ENCODE data around the gene VAV2. TPM values are rescaled to one million over a fixed set of nuclear protein-coding genes. Genes with fewer than 3 reads are reported as not detected.

VAV2 gene
- total RNA-seq, 3 donors from 2014 or later (not counting 1 experiment from before 2014, with no cell fraction given) = 3.9 to 5.1 (median 4.8) TPM

- 97% methylated on average over 5 of the region's 5 CpGs for WGBS (ENCODE audit: insufficient coverage)
These were observed 155.3 kb downstream of the VAV2 start for GRCh38 chr9:133836818-133837217.

GRCh38 chr9:133836001-133836758 lies 155.9 kb downstream of the VAV2 start:
- ATAC-seq = no peak
- no peak for TF ChIP-seq CTCF (IDR thresholded peaks at IDR 0.05)
- 96% methylated on average over 17 of the region's 17 CpGs for WGBS (ENCODE audit: insufficient coverage)
- Histone ChIP-seq H3K27ac (ENCODE audit: low read length) (no peak overlapping the region), H3K4me3 (ENCODE audit: low read length) (no peak overlapping the region), H3K9me3 (ENCODE audit: control insufficient read depth, insufficient read depth, low read length) (no peaks in the 10 kb centered on the region), H3K4me1 (ENCODE audit: control insufficient read depth, insufficient read depth, low read length) (no peaks in the 10 kb centered on the region), H3K36me3 (ENCODE audit: control insufficient read depth, insufficient read depth, low read length) (no peaks in the 10 kb centered on the region), H3K27me3 (ENCODE audit: control insufficient read depth, insufficient read depth, low read length) (no peaks in the 10 kb centered on the region)
- H3K27ac Mint-ChIP-seq = no peak overlapping the region
- no peaks in the 10 kb centered on the region for H3K4me1 Mint-ChIP-seq
- no peaks in the 10 kb centered on the region for H3K27me3 Mint-ChIP-seq (ENCODE audit: low read depth in 2 of 2)
- H3K4me3 Mint-ChIP-seq = no peak overlapping the region
- H3K9me3 Mint-ChIP-seq = no peaks in the 10 kb centered on the region
- DNase-seq = no peak
- intact Hi-C loops (cut with micrococcal nuclease) = no loop called here
- no peaks in the 10 kb centered on the region for H3K36me3 Mint-ChIP-seq

More at GRCh38 chr9:133836818-133837217, 155.3 kb downstream of the VAV2 start:
- Histone ChIP-seq H3K27ac (ENCODE audit: low read length) (no peak overlapping the region), H3K36me3 (ENCODE audit: control insufficient read depth, insufficient read depth, low read length) (no peaks in the 10 kb centered on the region), H3K4me3 (ENCODE audit: low read length) (no peak overlapping the region), H3K9me3 (ENCODE audit: control insufficient read depth, insufficient read depth, low read length) (no peaks in the 10 kb centered on the region), H3K4me1 (ENCODE audit: control insufficient read depth, insufficient read depth, low read length) (no peaks in the 10 kb centered on the region), H3K27me3 (ENCODE audit: control insufficient read depth, insufficient read depth, low read length) (no peaks in the 10 kb centered on the region)
- no peak for DNase-seq
- Mint-ChIP-seq H3K36me3 (no peaks in the 10 kb centered on the region), H3K27ac (no peak overlapping the region), H3K4me1 (no peaks in the 10 kb centered on the region), H3K4me3 (no peak overlapping the region), H3K9me3 (no peaks in the 10 kb centered on the region), H3K27me3 (ENCODE audit: low read depth in 2 of 2) (no peaks in the 10 kb centered on the region)
- no peak for TF ChIP-seq CTCF (IDR thresholded peaks at IDR 0.05)
- no peak for ATAC-seq
- intact Hi-C loops (cut with micrococcal nuclease) = no loop called here

- ATAC-seq = no peak
These were observed 156.7 kb downstream of the VAV2 start for GRCh38 chr9:133835262-133835901.

More at GRCh38 chr9:133835262-133835901, 156.7 kb downstream of the VAV2 start:
- no peak for TF ChIP-seq CTCF (IDR thresholded peaks at IDR 0.05)
- no peaks in the 10 kb centered on the region for H3K27me3 ChIP-seq (ENCODE audit: control insufficient read depth, insufficient read depth, low read length)
- Mint-ChIP-seq H3K9me3 (no peaks in the 10 kb centered on the region), H3K27me3 (ENCODE audit: low read depth in 2 of 2) (no peaks in the 10 kb centered on the region), H3K36me3 (no peaks in the 10 kb centered on the region), H3K27ac (no peak overlapping the region), H3K4me1 (no peaks in the 10 kb centered on the region), H3K4me3 (no peak overlapping the region)
- H3K4me1 ChIP-seq (ENCODE audit: control insufficient read depth, insufficient read depth, low read length) = no peaks in the 10 kb centered on the region
- no peak overlapping the region for H3K4me3 ChIP-seq (ENCODE audit: low read length)
- WGBS (ENCODE audit: insufficient coverage) = 86% methylated on average over 20 of the region's 22 CpGs
- intact Hi-C loops (cut with micrococcal nuclease) = no loop called here
- no peak overlapping the region for H3K27ac ChIP-seq (ENCODE audit: low read length)
- H3K36me3 ChIP-seq (ENCODE audit: control insufficient read depth, insufficient read depth, low read length) = no peaks in the 10 kb centered on the region
- DNase-seq = no peak
- H3K9me3 ChIP-seq (ENCODE audit: control insufficient read depth, insufficient read depth, low read length) = no peaks in the 10 kb centered on the region
